GM18861 (cell line): ENCODE measurements around the gene SEMA4B.
"Not testable (repeated sequence)": the region's sequence is repeated elsewhere in the genome, so short reads cannot be mapped to it uniquely, and the experiment has no call there.

Experiments
- ATAC-seq: cut with Tn5 transposase; IDR thresholded peaks from one replicate; pipeline ENCODE4 v1.9.1; 2021; ENCODE audit not compliant: unreplicated experiment

The SEMA4B gene

GRCh38 chr15:90181776-90182175, 19.4 kb upstream of the SEMA4B start:
- no peak for ATAC-seq

- ATAC-seq, result no peak
These were observed 16.9 kb upstream of the SEMA4B start for GRCh38 chr15:90184119-90184785.

GRCh38 chr15:90184786-90185704, 16.1 kb upstream of the SEMA4B start:
- ATAC-seq, result peak; percentile 65

- ATAC-seq, result no peak
These were observed 13.8 kb upstream of the SEMA4B start for GRCh38 chr15:90187257-90187868.

- not testable (repeated sequence) for ATAC-seq
These were observed 13.1 kb upstream of the SEMA4B start for GRCh38 chr15:90188065-90188464.

- no peak for ATAC-seq
These were observed 12.0 kb upstream of the SEMA4B start for GRCh38 chr15:90188914-90189748.

GRCh38 chr15:90189781-90190467, 11.2 kb upstream of the SEMA4B start:
- no peak for ATAC-seq

GRCh38 chr15:90190606-90191343, 10.4 kb upstream of the SEMA4B start:
- ATAC-seq, result peak; percentile 44

GRCh38 chr15:90191344-90191687, 9.8 kb upstream of the SEMA4B start:
- peak; percentile 24 for ATAC-seq

- peak; percentile 56 for ATAC-seq
These were observed 9.2 kb upstream of the SEMA4B start for GRCh38 chr15:90191794-90192509.

- no peak for ATAC-seq
These were observed 8.0 kb upstream of the SEMA4B start for GRCh38 chr15:90192961-90193786.

- no peak for ATAC-seq
These were observed 6.5 kb upstream of the SEMA4B start for GRCh38 chr15:90194655-90195054.

GRCh38 chr15:90200534-90201129, 498 bp upstream of the SEMA4B start:
- ATAC-seq, result no peak

GRCh38 chr15:90201944-90202375, 830 bp downstream of the SEMA4B start:
- no peak for ATAC-seq

- ATAC-seq, result no peak
These were observed 1.8 kb downstream of the SEMA4B start for GRCh38 chr15:90202929-90203328.

GRCh38 chr15:90203473-90203872, 2.3 kb downstream of the SEMA4B start:
- ATAC-seq, result no peak

- no peak for ATAC-seq
These were observed 2.8 kb downstream of the SEMA4B start for GRCh38 chr15:90203922-90204321.
